Activated gamma-delta T cell treated with anti-CD3 and anti-CD28 coated beads, Interleukin-2, amount 50 U/mL, for 16 hours (primary cell): ENCODE measurements around the gene HEXA.

Experiments used
- DNase-seq: peaks from one replicate; pipeline ENCODE4 v3.0.0-alpha.2; 2020; ENCODE audit warnings: low read depth

The HEXA gene

GRCh38 chr15:72375501-72375845 lies 341 bp downstream of the HEXA start:
- no peak for DNase-seq

- DNase-seq: no peak
These were observed 3.5 kb downstream of the HEXA start for GRCh38 chr15:72372361-72372760.

GRCh38 chr15:72369964-72370363 lies 5.8 kb downstream of the HEXA start:
- DNase-seq: no peak

GRCh38 chr15:72368899-72369298 lies 6.9 kb downstream of the HEXA start:
- DNase-seq: no peak

- no peak for DNase-seq
These were observed 7.5 kb downstream of the HEXA start for GRCh38 chr15:72368325-72368724.

GRCh38 chr15:72365844-72366243 lies 10.0 kb downstream of the HEXA start:
- DNase-seq: no peak

GRCh38 chr15:72361176-72361575 lies 14.6 kb downstream of the HEXA start:
- DNase-seq: no peak

- DNase-seq: no peak
These were observed 17.1 kb downstream of the HEXA start for GRCh38 chr15:72358650-72359171.

GRCh38 chr15:72358121-72358520 lies 17.7 kb downstream of the HEXA start:
- no peak for DNase-seq

GRCh38 chr15:72354496-72354895 lies 21.3 kb downstream of the HEXA start:
- no peak for DNase-seq

- DNase-seq: no peak
These were observed 22.5 kb downstream of the HEXA start for GRCh38 chr15:72353266-72353665.

- no peak for DNase-seq
These were observed 30.0 kb downstream of the HEXA start for GRCh38 chr15:72345806-72346205.

GRCh38 chr15:72345280-72345679 lies 30.5 kb downstream of the HEXA start:
- DNase-seq: no peak

GRCh38 chr15:72344602-72345001 lies 31.2 kb downstream of the HEXA start:
- no peak for DNase-seq

GRCh38 chr15:72342385-72342784 lies 33.4 kb downstream of the HEXA start:
- DNase-seq: no peak

- no peak for DNase-seq
These were observed 34.5 kb downstream of the HEXA start for GRCh38 chr15:72341361-72341760.

- DNase-seq: no peak
These were observed 35.4 kb downstream of the HEXA start for GRCh38 chr15:72340366-72340765.

GRCh38 chr15:72339777-72340177 lies 36.0 kb downstream of the HEXA start:
- DNase-seq: no peak

- no peak for DNase-seq
These were observed 37.0 kb downstream of the HEXA start for GRCh38 chr15:72338617-72339321.

- DNase-seq: no peak
These were observed 37.7 kb downstream of the HEXA start for GRCh38 chr15:72338148-72338547.

- DNase-seq: no peak
These were observed 41.0 kb downstream of the HEXA start for GRCh38 chr15:72334842-72335241.

GRCh38 chr15:72331021-72331420 lies 44.8 kb downstream of the HEXA start:
- no peak for DNase-seq

GRCh38 chr15:72323752-72324151 lies 52.1 kb downstream of the HEXA start:
- no peak for DNase-seq

GRCh38 chr15:72319985-72320671 lies 55.7 kb downstream of the HEXA start, which contains the start of gene CELF6:
Gene CELF6 (minus strand): TSS chr15:72320157. CDS start chr15:72319874, 283 bp downstream.
- peak; percentile 57 for DNase-seq
